GM21381 (cell line): ENCODE measurements around the gene ZNF587.
A peak's percentile ranks its signal among the peaks of the same experiment; 100 is the strongest.
"Not testable (repeated sequence)": the region's sequence is repeated elsewhere in the genome, so short reads cannot be mapped to it uniquely, and the experiment has no call there.

Source experiments
- ATAC-seq: cut with Tn5 transposase; IDR thresholded peaks from one replicate; pipeline ENCODE4 v1.9.1; 2021; ENCODE audit warnings: mild to moderate bottlenecking, moderate library complexity; ENCODE audit not compliant: unreplicated experiment

Gene ZNF587

GRCh38 chr19:57849666-57850473 lies at the start of gene ZNF587:
ZNF587 (plus strand) TSS chr19:57849859; CDS start chr19:57850039, 180 bp downstream.
- ATAC-seq, result peak; percentile 93

- ATAC-seq, result no peak
These were observed 49.0 kb upstream of the ZNF587 start for GRCh38 chr19:57800696-57801095.

GRCh38 chr19:57802269-57802668 lies 47.4 kb upstream of the ZNF587 start:
- no peak for ATAC-seq

GRCh38 chr19:57803265-57803593 lies 46.4 kb upstream of the ZNF587 start:
- no peak for ATAC-seq

GRCh38 chr19:57803594-57804325 lies 45.9 kb upstream of the ZNF587 start:
- ATAC-seq, result no peak

GRCh38 chr19:57807541-57807940 lies 42.1 kb upstream of the ZNF587 start:
- ATAC-seq, result no peak

- not testable (repeated sequence) for ATAC-seq
These were observed 39.0 kb upstream of the ZNF587 start for GRCh38 chr19:57810410-57811295.

- ATAC-seq, result no peak
These were observed 37.4 kb upstream of the ZNF587 start for GRCh38 chr19:57812226-57812625.

GRCh38 chr19:57812975-57813820 lies 36.5 kb upstream of the ZNF587 start:
- not testable (repeated sequence) for ATAC-seq

GRCh38 chr19:57813919-57814504 lies 35.6 kb upstream of the ZNF587 start:
- ATAC-seq, result no peak

- peak; percentile 65 for ATAC-seq
These were observed 35.0 kb upstream of the ZNF587 start, which contains the start of gene ZNF552 for GRCh38 chr19:57814505-57815246. ZNF552 (minus strand) TSS chr19:57814913; CDS start chr19:57814743, 170 bp downstream.

GRCh38 chr19:57815247-57816075 lies 34.2 kb upstream of the ZNF587 start:
- no peak for ATAC-seq

GRCh38 chr19:57816652-57817051 lies 33.0 kb upstream of the ZNF587 start:
- no peak for ATAC-seq

- ATAC-seq, result no peak
These were observed 31.7 kb upstream of the ZNF587 start for GRCh38 chr19:57817976-57818375.

- ATAC-seq, result no peak
These were observed 31.3 kb upstream of the ZNF587 start for GRCh38 chr19:57818378-57818777.

GRCh38 chr19:57819475-57820148 lies 30.0 kb upstream of the ZNF587 start:
- peak; percentile 81 for ATAC-seq

- ATAC-seq, result no peak
These were observed 29.1 kb upstream of the ZNF587 start for GRCh38 chr19:57820599-57820998.

- ATAC-seq, result not testable (repeated sequence)
These were observed 28.6 kb upstream of the ZNF587 start for GRCh38 chr19:57821095-57821494.
